Measurements from ENCODE around the gene SLIT3.

The SLIT3 gene

GRCh38 chr5:168990679-168991078 lies 310.3 kb downstream of the SLIT3 start (continued):
- TF ChIP-seq ZNF8 (CRISPR knock-in tag; IDR thresholded peaks at IDR 0.05), result no peak

- TF ChIP-seq CSRNP3 (CRISPR knock-in tag; IDR thresholded peaks at IDR 0.05) (no peak), GLIS3 (CRISPR knock-in tag; IDR thresholded peaks at IDR 0.05) (no peak), ZFP30 (CRISPR knock-in tag; IDR thresholded peaks at IDR 0.05) (no peak), RARB (CRISPR knock-in tag; IDR thresholded peaks at IDR 0.05) (no peak), ZFP3 (CRISPR knock-in tag; IDR thresholded peaks at IDR 0.05) (no peak), TSHZ2 (CRISPR knock-in tag; IDR thresholded peaks at IDR 0.05) (no peak), ZNF8 (CRISPR knock-in tag; IDR thresholded peaks at IDR 0.05) (no peak), ZNF70 (CRISPR knock-in tag; IDR thresholded peaks at IDR 0.05) (no peak), TCF4 (CRISPR knock-in tag; IDR thresholded peaks at IDR 0.05; ENCODE audit: borderline replicate concordance) (no peak), POU6F1 (CRISPR knock-in tag; IDR thresholded peaks at IDR 0.05; ENCODE audit: borderline replicate concordance, low read depth) (no peak), TOX (CRISPR knock-in tag; IDR thresholded peaks at IDR 0.05; ENCODE audit: borderline replicate concordance) (no peak)
These were observed 311.0 kb downstream of the SLIT3 start for GRCh38 chr5:168989731-168990505.

GRCh38 chr5:168988699-168989098 lies 312.2 kb downstream of the SLIT3 start:
- TF ChIP-seq ZC3H10 (CRISPR knock-in tag; IDR thresholded peaks at IDR 0.05), result no peak
- TF ChIP-seq POU6F1 (CRISPR knock-in tag; IDR thresholded peaks at IDR 0.05; ENCODE audit: borderline replicate concordance, low read depth), result no peak
- ATAC-seq, result no peak

More at GRCh38 chr5:168989731-168990505, 311.0 kb downstream of the SLIT3 start:
- no peak for ATAC-seq

- TF ChIP-seq OSR1 (CRISPR knock-in tag; IDR thresholded peaks at IDR 0.05) (no peak), CSRNP3 (CRISPR knock-in tag; IDR thresholded peaks at IDR 0.05) (no peak), ESRRG (CRISPR knock-in tag; IDR thresholded peaks at IDR 0.05) (no peak), ZNF565 (CRISPR knock-in tag; conservative IDR thresholded peaks at IDR 0.05; ENCODE audit: low read depth) (no peak), PPARA (CRISPR knock-in tag; IDR thresholded peaks at IDR 0.05; ENCODE audit: borderline replicate concordance) (no peak), ARNTL (CRISPR knock-in tag; IDR thresholded peaks at IDR 0.05; ENCODE audit: borderline replicate concordance, low read depth) (no peak), CSDC2 (CRISPR knock-in tag; IDR thresholded peaks at IDR 0.05) (no peak), POU6F1 (CRISPR knock-in tag; IDR thresholded peaks at IDR 0.05; ENCODE audit: borderline replicate concordance, low read depth) (no peak)
- ATAC-seq, result peak; percentile 76
These were observed 313.2 kb downstream of the SLIT3 start for GRCh38 chr5:168987543-168988300.

All from SK-N-SH treated with all-trans-retinoic acid at 6 μM for 48 hours (cell line).